Glomerular visceral epithelial cell (primary cell): ENCODE measurements around the gene WNT8B.
A peak's percentile ranks its signal among the peaks of the same experiment; 100 is the strongest.

Experiments used
- DNase-seq: peaks from one replicate; pipeline ENCODE4 v3.0.0-alpha.2; 2016; ENCODE audit errors: extremely low spot score

WNT8B gene

GRCh38 chr10:100519311-100520051 lies 56.7 kb downstream of the WNT8B start, which contains the start of gene SEC31B:
SEC31B (minus strand) TSS chr10:100519861; CDS start chr10:100516952, 2,909 bp downstream.
- DNase-seq: no peak

DNA sequence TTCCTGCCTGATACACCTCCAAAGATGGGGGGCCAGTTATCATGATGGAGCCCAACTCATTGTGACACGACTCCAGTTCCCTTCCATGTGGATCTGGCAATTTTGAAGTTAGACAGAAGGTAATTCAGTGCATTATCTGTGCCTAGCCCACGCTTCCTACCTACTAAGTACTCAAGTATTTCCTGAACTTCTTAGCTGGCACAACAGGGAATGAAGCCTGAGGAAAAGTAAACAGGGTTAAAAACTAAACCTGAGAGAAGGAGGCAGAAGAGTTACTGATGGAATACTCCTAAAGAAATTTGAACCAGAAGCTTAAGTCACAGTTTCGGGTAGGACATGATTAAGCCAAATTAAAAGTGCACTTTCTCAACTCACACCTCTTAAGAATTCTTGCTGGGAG lies 58.0 kb downstream of the WNT8B start:
- no peak for DNase-seq

- DNase-seq: no peak
These were observed 59.4 kb downstream of the WNT8B start for GRCh38 chr10:100522107-100522801.

DNA sequence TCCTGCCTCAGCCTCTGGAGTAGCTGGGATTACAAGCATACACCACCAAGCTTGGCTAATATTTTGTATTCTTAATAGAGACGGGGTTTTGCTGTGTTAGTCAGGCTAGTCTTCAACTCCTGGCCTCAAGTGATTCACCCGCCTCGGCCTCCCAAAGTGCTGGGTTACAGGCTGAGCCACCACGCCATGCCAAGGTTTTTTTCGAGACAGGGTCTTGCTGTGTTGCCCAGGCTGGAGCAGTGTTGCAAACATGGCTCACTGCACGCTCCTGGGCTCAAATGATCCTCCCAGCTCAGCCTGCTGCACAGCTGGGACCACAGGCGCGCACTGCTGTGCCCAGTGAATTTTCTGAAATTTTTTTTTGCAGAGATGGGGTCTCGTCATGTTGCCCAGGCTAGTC lies 60.1 kb downstream of the WNT8B start:
- no peak for DNase-seq

GRCh38 chr10:100524206-100524605 lies 61.4 kb downstream of the WNT8B start:
- no peak for DNase-seq

DNA sequence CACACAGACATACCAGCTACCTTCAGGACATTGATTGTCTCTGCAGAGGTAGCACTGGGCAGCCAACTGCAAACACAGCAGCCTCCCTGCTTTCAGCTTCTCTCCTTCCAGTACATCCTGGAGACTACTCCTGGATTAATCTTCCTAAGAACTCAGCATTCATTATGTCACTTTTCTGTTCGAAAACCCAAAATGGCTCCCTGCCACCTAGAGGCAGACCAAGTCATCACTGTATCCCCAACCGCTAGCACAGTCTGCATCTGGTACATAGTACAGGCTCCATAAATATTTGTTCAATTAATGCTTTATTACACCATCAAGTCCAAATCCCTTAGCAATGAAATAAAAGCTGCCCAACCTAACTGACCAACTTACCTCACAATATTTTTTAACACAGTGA lies 61.8 kb downstream of the WNT8B start:
- DNase-seq: no peak

DNA sequence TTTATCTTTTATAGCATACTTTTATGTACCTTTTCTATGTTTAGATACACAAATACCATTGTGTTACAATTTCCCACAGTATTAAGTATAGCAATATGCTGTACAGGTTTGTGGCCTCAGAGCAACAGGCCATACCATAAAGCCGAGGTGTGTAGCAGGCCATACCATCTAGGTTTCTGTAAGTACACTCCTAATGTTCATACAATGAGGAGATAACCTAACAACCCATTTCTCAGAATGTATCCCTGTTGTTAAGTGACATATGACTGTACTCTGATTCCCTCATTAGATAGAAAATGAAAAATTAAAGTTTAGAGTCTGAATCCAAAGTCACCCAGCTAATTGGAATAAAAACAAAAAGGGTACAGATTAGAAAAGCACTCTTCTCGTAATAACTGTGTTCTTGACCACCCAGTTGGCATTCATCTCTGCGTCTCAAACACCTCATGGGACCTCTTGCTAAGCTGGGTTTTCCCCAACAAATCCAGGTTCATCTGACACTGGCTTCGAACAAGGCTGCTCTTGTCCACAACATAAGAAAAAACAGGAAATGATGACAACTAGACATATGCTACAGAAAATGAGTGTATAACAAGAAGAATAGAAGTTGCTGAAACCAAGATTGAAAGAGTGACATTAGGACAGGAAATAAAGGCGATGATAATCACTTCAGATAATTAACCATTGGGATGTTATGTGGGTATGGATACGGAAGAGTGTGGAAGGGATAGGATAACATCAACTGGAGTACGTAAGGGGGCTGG lies 65.5 kb downstream of the WNT8B start:
- no peak for DNase-seq

DNA sequence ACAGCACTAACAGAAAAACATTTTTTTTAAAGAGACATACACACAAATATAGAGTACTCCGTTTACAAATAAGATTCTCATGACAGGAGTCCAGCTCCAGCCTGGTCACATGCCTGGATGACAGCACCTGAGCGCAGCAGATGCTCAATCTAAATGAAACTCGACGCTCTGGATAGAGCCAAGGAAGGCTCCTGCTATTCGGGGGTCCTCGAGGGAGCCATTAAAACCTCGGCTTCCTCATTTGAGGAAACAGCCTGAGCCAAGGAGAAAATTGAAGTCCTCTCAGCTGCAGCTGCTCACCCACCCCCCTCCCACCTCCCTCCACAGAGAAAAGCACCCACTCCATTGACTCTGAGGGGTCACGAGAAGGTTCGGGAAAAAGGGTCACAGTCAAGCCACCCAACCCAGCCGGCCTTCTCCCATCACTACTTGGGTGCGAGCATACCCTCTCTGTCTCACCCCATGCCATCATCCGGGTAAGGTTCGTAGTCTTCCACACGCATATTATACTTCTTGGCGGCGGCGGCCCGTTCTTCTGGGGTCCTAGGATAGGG lies 66.2 kb downstream of the WNT8B start:
- DNase-seq: no peak

- peak; percentile 84 for DNase-seq
These were observed 66.9 kb downstream of the WNT8B start, which contains the start of gene NDUFB8 for GRCh38 chr10:100529475-100530298. NDUFB8 (minus strand) TSS chr10:100529871; CDS start chr10:100529851, 20 bp downstream.

DNA sequence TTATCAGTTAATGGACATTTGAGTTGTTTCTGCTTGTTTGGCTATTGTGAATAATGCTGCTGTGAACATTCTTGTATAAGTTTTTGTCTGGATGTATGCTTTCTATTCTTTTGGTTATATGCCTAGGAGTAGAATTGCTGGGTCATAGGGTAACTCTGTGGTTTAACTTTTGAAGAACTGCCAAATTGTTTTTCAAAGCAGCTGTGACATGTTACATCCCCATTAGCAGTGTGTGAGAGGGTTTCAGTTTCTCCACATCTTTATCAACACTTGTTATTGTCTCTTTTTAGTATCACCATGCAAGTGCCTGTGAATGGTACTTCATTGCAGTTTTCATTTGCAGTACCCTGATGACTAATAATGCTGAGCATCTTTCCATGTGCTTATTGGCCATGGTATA lies 69.0 kb downstream of the WNT8B start:
- no peak for DNase-seq
